Keratinocyte (primary cell): ENCODE results near the gene MTCP1.

ENCODE experiments used
- EZH2 ChIP-seq: IDR thresholded peaks from one replicate; pipeline ENCODE4 v1.6.1; 2012; ENCODE audit warnings: inconsistent platforms, mild to moderate bottlenecking, low read length, moderate library complexity
- TF ChIP-seq, protein P1 (sequence below), 3 experiments: IDR thresholded peaks in 1 of 3; conservative IDR thresholded peaks in 1 of 3; optimal IDR thresholded peaks in 1 of 3; 2 replicates in 2 of 3; 3 replicates in 1 of 3; pipeline versions ENCODE3 to v1.5.1; 2011; ENCODE audit warnings: low read length in 3 of 3, mild to moderate bottlenecking in 3 of 3, moderate library complexity in 2 of 3, control low read depth in 1 of 3, inconsistent platforms in 1 of 3; ENCODE audit not compliant: insufficient read depth in 2 of 3; ENCODE audit errors: extremely low read depth in 1 of 3

DNA sequence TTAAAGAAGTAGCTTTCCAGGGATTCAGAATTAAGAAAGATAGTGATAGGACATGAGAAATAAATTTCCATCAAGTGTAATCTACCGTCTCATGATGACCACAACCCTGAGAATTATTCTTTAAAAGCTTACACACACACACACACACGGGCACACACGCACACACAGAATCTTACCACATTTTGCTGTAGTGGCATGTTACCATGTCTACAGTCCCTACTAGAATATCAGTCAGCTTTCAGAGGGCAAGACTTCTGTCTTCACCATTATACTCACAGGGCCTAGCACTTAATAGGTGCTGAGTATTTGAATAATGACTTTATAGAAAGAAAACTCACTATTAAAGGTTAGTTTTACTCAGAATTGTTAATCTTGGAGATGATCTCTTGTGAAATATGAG lies 15.4 kb downstream of the MTCP1 start:
- TF ChIP-seq, protein P1, sequence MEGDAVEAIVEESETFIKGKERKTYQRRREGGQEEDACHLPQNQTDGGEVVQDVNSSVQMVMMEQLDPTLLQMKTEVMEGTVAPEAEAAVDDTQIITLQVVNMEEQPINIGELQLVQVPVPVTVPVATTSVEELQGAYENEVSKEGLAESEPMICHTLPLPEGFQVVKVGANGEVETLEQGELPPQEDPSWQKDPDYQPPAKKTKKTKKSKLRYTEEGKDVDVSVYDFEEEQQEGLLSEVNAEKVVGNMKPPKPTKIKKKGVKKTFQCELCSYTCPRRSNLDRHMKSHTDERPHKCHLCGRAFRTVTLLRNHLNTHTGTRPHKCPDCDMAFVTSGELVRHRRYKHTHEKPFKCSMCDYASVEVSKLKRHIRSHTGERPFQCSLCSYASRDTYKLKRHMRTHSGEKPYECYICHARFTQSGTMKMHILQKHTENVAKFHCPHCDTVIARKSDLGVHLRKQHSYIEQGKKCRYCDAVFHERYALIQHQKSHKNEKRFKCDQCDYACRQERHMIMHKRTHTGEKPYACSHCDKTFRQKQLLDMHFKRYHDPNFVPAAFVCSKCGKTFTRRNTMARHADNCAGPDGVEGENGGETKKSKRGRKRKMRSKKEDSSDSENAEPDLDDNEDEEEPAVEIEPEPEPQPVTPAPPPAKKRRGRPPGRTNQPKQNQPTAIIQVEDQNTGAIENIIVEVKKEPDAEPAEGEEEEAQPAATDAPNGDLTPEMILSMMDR (optimal IDR thresholded peaks at IDR 0.05 in 1 of 3, IDR thresholded peaks at IDR 0.05 in 1 of 3, conservative IDR thresholded peaks at IDR 0.05 in 1 of 3; ENCODE audit: extremely low read depth in 1 of 3, insufficient read depth in 2 of 3, low read length in 3 of 3) = no peak
- TF ChIP-seq EZH2 = no peak
